ENCODE results near the gene ELMOD1. TPM values are rescaled to one million over a fixed set of nuclear protein-coding genes. Genes with fewer than 3 reads are reported as not detected.

ELMOD1 gene
- total and polyA plus RNA-seq, 2 of the 4 experiments (the other 2 are of a cell fraction) = 0.18 to 0.29 TPM

DNA sequence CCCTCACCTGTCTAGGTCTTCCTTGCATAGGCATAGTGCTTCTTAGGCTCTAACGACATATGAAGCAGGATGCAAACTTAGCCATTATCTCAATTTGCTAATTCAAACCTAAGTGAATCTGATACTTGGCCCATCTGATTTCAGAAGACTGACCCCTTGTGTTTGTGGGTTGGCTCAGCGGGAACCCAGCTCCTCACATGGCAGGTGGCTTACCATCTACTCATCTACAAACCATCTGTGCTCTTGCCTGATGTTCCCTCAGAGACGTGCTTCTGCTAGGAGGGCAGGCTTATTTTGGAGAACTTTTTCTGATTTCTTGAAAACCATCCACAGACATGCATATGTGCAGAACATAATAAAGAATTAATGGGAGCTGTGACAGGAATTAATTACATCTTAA is 15.2 kb downstream of the ELMOD1 start:
- dilution Hi-C loops (cut with HindIII; ENCODE audit: low sequenced_read_pairs, unreplicated experiment) (no loop called here), in situ Hi-C loops (cut with MboI; ENCODE audit: low sequenced_read_pairs) (no loop called here), intact Hi-C loops (cut with micrococcal nuclease) (loop anchor here (5.0 kb wide), 1 partner anchor 56 kb away; no protein-coding TSS in a partner anchor)
- Histone ChIP-seq H3K27ac (ENCODE audit: insufficient read depth, low read length) (no peak overlapping the region), H4K20me1 (ENCODE audit: insufficient read depth, low read length) (no peaks in the 10 kb centered on the region), H3K56ac (ENCODE audit: extremely low read depth, insufficient read depth, low read length) (no peak overlapping the region), H4K8ac (ENCODE audit: low read depth in 2 of 2, low read length in 2 of 2) (no peak overlapping the region), H2BK5ac (ENCODE audit: low read depth, low read length, poor library complexity, severe bottlenecking) (no peak overlapping the region), H3K27me3 (ENCODE audit: control insufficient read depth, insufficient read depth, low read length) (peaks cover 10% of the 10 kb centered on the region; the same call in 1 of the 2 replicates), H3K4ac (ENCODE audit: low read depth, low read length) (no peak overlapping the region), H2BK120ac (ENCODE audit: low read depth, low read length) (no peak overlapping the region), H3K9ac (ENCODE audit: low read depth, low read length) (no peak overlapping the region), H3K9me1 (ENCODE audit: insufficient read depth, low read length) (no peaks in the 10 kb centered on the region), H3K23ac (ENCODE audit: low read depth, low read length) (no peak overlapping the region), H3K9me3 (ENCODE audit: control insufficient read depth, insufficient read depth, low read length) (no peaks in the 10 kb centered on the region), H2AK5ac (ENCODE audit: low read depth, low read length) (no peak overlapping the region), H3K14ac (replicated peaks; ENCODE audit: low read depth, low read length) (no peak overlapping the region), H2BK20ac (ENCODE audit: low read depth, low read length) (no peak overlapping the region), H4K91ac (ENCODE audit: insufficient read depth, low read depth, low read length) (no peak overlapping the region), H2AK9ac (replicated peaks; ENCODE audit: low read depth, low read length, poor library complexity) (no peak overlapping the region), H2AFZ (replicated peaks; ENCODE audit: low read length, poor library complexity) (peak overlapping the region; percentile 47), H3K36me3 (ENCODE audit: control insufficient read depth, insufficient read depth, low read length) (no peaks in the 10 kb centered on the region), H3K4me1 (ENCODE audit: control insufficient read depth, insufficient read depth, low read length) (no peaks in the 10 kb centered on the region), H3K18ac (ENCODE audit: low read depth, low read length) (no peak overlapping the region), H2BK15ac (ENCODE audit: low read depth, low read length) (no peak overlapping the region), H4K5ac (ENCODE audit: low read depth, low read length) (no peak overlapping the region), H3K79me1 (ENCODE audit: low read depth in 1 of 2, low read length in 2 of 2) (no peaks in the 10 kb centered on the region), H3K4me3 (ENCODE audit: insufficient read depth, low read depth, low read length) (no peak overlapping the region), H3K4me2 (ENCODE audit: low read depth, low read length) (no peak overlapping the region)
- no TSS peak for BruUV-seq (replicated peaks)
- no peak for ATAC-seq (ENCODE audit: low read depth)
- ChIA-PET CTCF (interaction anchor here (0.8 to 1.1 kb wide), 2 partner anchors 10 to 13 kb away, joined by 3 to 4 read pairs; no protein-coding TSS in a partner anchor), POLR2A (ENCODE audit: unreplicated experiment) (interaction anchor here (0.5 to 1.1 kb wide), 2 partner anchors 42 to 64 kb away, joined by 3 to 4 read pairs; no protein-coding TSS in a partner anchor)
- no peak for DNase-seq
- WGBS, 2 experiments (ENCODE audit: extremely low coverage in 2 of 2, insufficient read length in 1 of 2) = no CpG with 5 or more reads among the region's 3 CpGs
- no peak for TF ChIP-seq CHD1 (IDR thresholded peaks at IDR 0.05; ENCODE audit: low read depth, low read length)
- TF ChIP-seq, protein P1, sequence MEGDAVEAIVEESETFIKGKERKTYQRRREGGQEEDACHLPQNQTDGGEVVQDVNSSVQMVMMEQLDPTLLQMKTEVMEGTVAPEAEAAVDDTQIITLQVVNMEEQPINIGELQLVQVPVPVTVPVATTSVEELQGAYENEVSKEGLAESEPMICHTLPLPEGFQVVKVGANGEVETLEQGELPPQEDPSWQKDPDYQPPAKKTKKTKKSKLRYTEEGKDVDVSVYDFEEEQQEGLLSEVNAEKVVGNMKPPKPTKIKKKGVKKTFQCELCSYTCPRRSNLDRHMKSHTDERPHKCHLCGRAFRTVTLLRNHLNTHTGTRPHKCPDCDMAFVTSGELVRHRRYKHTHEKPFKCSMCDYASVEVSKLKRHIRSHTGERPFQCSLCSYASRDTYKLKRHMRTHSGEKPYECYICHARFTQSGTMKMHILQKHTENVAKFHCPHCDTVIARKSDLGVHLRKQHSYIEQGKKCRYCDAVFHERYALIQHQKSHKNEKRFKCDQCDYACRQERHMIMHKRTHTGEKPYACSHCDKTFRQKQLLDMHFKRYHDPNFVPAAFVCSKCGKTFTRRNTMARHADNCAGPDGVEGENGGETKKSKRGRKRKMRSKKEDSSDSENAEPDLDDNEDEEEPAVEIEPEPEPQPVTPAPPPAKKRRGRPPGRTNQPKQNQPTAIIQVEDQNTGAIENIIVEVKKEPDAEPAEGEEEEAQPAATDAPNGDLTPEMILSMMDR (conservative IDR thresholded peaks at IDR 0.05; ENCODE audit: low read depth, low read length) = 0 out of 2 replicates have a peak, but pooled peaks have one; percentile 8
